Fibroblast of skin of abdomen (primary cell): ENCODE measurements around the gene LRCH1.

ENCODE experiments used
- DNase-seq: peaks from one replicate; pipeline ENCODE4 v3.0.0-alpha.2; 2013

Gene LRCH1

DNA sequence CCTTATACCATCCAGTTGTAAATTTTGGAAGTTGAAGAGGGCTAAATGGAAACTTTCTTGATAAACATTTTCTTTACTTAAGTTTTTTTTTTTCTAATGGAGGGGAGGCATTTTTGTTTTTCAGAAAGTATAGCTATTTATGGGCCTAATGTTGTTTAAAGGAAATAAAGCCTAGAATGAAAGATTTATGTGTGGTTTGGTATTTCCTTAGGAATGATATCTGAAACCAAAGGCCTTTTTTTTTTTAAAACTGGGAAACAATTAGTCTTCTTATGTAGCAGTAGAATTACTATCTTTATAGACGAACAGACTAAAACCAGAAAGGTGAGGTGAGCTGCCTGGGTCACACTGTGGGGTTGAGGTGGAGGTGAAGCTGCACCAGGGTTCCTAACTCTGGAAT is 163.9 kb downstream of the LRCH1 start:
- peak; percentile 52 for DNase-seq

DNA sequence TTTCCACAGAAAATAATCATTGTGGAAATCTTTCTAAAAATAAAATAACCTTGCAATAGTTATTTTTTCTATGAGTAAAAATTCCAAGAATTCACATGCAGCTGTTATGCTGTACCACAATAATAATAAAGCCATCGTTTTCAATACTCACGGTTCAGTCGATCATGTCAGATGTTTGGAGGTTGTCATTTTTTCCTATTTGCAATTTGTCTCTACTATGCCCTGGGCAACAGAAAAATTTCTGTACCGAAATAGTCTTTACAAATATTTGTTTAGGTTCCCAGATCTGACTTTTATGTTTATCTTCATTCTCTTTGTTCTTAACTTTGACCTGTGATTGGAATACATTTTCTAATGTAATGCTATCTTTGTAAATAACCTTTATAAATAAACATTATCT is 164.3 kb downstream of the LRCH1 start:
- DNase-seq, result no peak

DNA sequence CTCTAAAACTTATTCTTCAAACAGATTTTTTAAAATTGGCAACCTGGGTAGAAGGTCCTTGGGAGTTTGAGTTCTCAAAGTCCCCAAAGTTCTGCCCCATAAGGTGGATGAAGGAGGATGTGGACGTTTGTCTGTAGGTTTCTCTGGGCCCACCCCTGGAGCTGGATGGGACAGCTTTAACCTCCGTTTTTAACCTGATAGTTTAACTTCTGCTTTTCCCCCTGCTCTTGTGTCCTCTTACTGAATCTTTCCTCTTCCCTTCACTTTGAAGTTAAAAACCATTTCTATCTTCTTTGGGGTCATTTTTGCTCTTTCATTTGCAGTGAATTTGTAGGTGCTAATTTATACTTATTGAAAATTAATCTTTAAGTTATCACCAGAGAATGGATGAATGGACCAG is 164.9 kb downstream of the LRCH1 start:
- no peak for DNase-seq

DNA sequence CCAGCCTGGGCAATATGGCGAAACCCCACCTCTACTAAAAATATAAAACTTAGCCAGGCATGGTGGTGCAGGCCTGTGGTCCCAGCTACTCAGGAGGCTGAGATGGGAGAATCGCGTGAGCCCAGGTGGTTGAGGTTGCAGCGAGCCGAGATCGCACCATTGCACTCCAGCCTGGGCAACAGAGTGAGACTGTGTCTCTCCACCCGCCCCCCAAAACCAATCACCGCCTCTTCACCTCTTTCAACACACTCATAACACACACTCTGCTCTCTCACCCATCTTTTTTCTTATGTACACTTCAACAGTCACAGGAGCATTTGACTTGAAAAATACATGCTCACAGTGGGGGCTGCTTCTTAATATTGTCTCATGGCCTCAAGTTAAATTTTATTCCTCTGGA is 167.2 kb downstream of the LRCH1 start:
- no peak for DNase-seq

DNA sequence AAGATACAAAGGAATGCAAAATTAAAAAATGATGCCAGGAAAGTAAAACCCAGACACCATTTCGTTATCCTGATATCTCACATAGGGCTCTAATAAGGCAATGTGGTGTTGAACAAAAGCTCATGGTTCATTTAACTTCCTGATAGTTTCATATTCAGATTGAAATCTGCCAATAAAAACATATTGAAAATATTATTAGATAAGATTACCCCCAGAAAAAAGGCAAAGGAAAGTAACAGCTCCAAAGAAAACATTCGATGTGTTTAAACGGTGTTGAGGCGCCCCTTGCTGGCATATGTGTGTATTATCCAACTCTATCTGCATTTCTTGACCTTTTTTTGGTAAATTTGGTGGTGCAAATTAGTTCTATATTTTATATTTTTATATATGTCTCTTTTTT is 168.1 kb downstream of the LRCH1 start:
- DNase-seq, result peak; percentile 43

DNA sequence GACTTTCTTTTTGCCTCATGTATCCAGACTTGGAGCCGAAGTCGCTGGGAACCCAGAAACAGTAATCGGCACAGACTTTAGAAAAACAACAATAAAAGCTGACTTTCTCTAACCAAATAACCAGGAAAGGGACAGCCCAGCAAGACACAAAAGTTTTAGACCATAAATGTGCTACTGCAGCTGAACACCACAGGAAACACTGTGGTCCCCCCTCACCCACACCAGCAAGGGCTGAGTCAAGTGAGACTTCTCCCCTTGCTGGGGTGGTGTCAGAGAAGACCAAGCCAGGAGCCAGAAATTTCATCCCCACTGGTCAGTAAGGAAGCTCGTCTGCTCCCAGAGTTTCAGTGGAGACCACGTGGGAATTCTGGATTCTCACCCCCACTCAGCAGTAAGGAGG is 173.4 kb downstream of the LRCH1 start:
- DNase-seq, result no peak

DNA sequence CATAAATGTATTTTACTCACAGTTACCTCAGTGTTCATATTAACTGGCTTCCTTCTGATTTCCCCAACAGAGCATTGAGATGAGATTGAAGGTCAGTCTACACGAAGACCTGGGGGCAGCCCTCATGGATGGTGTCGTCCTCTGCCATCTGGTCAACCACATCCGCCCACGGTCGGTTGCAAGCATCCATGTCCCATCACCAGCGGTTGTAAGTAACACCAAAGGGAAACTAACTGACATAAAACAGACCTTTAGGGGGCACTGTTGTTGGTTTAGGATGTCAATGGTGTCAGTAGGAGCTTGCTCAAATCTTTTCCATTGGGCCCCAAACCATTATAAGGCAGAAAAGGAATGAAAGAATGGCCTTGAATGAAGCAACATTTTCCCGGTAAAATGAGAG is 175.8 kb downstream of the LRCH1 start:
- DNase-seq, result no peak

DNA sequence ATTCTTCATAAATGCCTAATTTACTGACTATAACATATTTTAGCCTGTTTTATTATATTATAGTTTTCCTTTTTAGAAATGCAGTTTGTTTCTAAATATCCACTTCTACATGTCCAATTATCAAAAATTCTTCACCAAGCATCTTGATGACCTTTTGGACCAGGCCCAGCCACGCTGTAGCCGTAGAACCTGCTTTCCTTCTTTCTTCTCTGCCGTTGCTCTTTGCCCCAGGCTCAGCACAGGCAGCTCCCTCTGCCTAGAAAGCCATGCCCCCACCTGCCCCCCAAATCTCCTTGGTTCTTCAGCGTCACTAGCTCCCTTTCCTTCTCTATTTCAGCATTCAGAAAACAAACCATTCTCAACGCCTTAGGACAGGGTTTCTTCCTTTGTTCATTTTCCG is 178.6 kb downstream of the LRCH1 start:
- DNase-seq, result no peak

DNA sequence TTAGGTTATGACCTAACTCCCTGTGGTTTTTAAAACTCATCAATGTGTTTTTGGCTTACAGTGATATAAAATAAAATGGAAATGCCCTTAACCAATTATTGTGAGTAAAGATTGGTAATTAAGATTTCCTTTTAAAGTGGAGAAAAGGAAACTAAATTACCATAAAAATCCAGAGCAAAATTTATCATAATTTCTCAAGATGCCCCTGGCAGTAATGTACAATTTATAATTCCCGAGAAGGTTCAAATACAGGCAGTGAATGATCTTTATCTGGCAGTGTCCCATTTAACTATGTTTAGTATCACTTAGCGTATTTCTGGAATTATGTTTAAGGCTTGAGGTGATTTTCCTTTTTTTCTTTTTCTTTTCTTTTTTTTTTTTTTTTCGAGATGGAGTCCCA is 182.5 kb downstream of the LRCH1 start:
- no peak for DNase-seq

DNA sequence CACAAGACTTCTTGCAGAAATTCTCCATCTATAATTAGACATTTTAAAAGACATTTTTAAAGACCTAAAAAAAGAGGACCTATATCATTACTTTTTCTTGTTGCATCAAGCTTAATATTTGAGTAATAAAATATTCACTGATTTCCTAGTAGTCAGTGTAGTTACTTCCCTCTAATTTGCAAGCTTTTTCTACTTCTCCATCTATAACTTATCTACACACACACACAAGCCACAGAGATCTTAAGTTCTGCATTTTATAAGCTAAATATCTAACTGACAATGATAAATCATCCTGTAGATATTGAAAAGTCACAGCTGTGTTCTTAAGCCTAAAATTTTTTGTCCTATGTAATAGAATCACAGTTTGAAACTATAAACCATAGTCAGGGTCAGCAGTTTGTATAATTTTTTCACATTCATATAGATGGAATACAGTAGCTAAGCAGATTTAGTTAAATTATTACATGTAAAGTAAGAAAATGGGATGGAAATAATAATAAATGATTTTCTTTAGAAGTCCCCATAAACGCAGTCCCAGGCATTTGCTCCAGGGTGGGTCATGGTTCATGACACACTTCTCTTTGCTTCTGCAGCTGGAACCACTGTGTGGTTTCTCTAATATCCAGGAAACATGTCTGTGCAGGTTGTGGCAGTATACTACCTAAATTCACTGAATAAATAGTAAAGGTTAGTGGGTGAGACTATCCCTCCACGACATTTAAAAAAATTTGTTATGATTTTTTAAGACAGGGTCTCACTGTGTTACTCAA is 183.8 kb downstream of the LRCH1 start:
- DNase-seq, result no peak

DNA sequence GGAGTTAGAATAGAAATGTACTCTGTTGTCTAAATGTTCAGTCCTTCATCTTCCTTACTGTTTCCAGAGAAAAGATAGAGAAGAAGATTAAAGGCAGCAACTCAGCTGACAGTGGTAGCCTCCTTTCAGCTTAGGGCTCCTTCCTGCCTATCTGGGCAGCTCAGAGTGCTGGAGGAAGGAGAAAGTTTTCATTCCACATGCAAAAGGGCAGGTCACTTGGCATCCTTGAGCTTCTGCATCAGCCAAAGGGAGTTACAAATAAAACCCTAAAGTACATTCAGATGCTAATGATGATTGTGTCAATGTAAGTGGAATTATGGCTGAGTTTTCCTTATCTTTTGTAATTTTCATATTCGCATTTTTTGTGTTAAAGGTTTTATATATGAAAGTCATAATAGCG is 185.1 kb downstream of the LRCH1 start:
- no peak for DNase-seq

DNA sequence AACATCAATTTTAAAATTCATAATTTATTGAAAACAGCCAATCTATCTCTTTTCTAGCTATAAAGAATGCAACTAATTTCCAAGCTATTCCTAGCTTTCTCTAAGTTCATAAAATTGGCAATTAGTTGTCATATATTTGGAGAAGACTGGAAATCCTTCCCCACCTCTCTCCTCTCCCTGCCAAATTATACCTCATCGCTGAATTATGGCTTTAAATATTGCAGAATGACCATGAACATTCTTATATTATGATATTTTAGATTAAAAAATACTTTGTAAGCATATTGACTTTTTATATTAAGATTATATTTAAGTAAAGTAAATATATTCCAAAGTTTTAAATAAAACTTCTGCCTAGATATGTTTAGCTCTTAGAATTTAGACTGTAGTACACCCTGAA is 185.8 kb downstream of the LRCH1 start:
- no peak for DNase-seq

DNA sequence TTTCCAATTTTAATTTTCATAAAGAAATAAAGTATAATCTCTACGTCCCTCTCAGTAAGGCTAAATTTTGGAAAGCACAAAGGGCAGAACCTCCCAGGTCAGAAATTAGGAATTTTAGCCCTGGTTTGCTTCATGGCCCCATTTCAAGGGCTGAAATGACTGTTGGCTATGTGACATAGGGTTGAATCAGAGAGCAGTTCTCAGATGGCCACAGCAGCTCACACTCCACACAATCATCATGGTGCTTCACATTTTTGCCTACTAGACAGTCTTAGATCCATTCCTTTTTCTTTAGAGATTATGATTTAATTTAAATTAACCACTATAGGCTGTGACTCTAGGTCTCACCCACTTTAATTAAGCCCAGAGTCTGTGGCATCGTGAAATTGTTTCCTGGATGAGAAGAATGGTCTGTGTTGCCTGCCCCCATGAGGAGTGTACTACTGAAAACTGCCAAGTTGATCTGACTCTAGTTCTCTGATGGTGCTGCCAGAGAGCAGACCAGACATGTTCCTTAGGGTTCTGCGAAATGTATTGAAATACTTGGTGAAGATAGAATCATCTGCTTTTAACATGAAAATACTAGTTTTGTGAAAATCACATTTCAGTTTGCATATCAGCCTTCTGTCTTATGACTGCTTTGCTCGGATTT is 186.6 kb downstream of the LRCH1 start:
- no peak for DNase-seq

DNA sequence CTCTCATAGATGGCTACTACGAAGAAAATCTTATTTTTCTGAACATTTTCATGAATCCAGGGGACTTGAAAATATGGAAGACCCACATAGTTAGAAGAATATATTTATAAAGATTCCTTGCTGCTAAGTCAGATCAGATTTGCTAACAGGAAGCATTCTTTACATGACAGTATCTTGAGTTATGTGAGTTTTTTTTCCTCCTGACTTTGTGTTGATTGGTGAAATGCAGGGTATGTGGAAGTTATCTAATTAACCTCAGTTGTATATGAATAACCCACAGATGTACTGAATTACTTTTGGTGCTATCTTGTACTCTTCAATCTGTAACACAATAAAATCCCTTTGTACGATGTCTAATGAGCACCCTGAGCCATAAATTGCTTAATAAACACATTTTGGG is 190.2 kb downstream of the LRCH1 start:
- DNase-seq, result peak; percentile 55

DNA sequence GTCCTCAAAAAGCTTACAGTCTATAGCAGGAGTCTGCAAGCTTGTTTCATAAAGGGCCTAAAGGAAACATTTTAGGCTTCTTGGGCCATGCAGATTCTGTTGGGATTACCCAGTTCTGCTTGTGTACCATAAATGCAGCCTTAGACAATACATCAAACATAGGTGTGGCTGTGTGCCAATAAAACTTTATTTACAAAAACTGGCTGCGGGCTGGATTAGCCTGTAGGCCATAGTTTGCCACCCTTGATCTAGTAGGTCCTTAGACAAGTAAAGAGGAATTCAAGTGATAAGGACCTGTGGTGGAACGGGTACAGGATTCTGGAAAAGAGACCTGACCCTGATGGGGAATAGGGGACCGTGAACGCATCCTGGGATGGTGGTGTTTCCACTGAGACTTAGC is 192.1 kb downstream of the LRCH1 start:
- no peak for DNase-seq

DNA sequence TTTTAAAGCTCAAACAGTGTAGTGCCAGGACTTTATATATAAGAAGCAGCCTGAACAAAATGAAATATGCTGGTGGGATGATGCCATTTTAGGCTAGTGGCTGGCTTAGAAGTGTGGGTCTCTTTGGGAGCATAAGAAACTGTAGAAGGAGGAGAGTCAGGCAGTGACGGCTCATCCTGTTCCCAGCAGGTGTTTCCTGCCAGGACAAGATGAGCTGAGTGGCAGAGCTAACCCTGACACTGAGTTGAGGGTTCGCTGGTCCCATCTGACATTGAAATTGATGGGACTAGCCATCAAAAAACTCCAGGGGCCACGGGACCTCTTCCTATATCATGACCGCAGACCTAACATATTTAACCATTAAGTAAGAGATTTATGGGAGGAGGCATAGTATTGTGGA is 192.7 kb downstream of the LRCH1 start:
- DNase-seq, result no peak

DNA sequence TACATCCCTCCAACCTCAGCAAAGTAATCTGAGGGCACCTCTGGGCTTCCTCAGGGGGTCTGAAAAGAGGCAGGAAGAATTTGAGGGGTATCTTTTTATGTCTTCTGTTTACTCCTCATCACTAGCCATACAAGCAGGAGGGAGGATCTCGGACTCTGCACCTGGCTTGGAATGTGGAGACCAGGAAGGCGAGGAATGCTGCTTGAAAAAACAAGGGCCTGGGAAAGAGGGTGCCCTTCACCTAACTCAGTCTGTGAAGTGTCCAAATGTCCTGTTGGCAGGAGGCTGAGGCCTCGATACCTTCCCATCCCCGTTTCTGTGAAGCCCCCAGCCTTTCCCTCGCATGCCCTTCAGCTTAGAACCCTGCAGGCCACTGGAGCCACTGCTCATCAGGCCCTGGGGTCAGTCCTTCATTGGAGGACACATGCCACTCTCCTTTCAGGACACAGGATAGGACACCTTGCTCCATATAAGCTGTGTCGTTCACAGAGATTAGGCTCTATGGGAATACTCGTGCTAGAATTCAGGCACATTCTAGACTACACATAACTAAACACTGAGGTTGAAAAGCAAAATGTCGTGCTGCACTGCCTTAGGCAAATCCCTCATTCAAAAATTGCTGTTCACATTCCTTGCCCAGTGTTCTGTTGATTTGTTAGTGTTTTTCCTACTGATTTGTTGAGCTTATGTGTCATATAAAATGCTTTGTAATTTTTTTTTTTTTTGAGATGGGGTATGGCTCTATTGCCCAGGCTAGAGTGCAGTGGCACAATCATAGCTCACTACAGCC is 194.3 kb downstream of the LRCH1 start:
- no peak for DNase-seq

DNA sequence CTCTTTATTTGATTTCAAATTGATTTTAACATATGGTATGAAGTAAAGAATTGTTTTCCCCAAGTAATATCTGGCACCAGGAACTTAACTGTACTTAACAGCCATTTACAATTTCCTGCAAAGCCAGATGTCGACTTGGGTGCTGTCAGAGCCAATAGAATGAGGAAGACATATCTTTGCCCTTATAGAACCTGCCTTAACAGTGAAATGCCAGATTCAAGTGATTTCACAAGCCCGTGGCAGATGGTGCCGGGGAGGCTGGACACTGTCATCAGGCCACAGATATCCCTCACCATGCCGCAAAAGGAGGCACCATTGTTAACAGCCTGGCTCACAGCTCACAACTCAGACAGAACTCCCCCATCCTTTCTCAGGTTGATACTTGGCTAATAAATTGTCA is 195.3 kb downstream of the LRCH1 start:
- DNase-seq, result no peak

DNA sequence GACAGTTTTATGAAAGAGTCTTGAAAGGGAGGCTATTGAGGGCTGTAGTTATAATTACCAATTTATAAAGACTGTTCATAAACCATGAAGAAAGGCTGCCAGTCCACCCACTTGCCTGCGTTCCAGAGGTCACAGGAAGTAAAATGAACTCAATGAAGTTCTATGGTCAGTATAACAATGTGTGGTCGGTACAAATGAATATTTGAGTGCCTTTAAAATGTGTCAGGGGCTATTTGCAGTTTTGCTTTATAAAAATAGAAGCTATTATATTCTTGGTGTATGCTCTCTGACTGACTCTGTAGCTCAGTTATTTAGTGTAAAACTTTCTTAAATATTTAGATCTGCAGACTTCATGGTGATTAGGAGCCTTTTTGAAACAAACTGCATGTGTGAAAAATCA is 197.0 kb downstream of the LRCH1 start:
- DNase-seq, result no peak

DNA sequence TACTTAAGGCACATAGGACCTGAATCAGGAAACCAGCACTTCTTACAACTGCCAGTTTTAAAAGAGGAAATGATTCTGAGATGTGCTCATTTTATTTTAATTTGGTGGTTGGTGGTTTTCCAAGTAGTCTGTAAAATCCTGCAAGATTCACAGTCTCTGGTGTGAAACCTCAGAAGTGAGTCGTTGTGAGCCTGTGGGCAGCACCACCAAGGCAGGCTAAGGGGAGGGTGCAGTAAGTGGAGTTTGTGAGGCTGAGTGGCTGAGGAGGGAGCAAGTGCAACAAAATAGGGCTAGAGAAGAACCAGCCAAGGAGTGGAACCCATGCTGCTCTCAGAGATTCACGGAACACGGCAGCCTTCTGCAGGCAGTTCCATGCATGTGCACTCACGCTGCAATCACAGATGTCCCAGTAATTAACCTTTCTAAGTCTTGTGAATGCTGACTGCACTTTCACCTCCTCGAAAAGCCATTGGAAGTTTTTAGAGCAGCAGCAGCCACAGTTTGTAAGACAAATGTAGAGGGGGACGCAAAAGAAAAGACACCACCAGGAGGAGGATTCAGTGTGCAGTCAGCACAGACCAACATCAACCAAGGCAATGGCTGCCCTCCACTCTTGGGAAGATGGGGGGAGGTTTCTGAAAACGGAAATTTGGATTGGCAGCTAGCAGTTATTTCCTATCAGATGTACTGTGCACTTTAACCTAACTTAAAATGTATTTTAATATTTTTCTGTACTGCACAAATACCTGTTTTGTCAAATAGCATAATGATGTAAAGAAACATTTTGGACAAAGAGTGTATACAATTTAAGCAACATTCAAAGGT is 199.1 kb downstream of the LRCH1 start:
- peak; percentile 60 for DNase-seq

DNA sequence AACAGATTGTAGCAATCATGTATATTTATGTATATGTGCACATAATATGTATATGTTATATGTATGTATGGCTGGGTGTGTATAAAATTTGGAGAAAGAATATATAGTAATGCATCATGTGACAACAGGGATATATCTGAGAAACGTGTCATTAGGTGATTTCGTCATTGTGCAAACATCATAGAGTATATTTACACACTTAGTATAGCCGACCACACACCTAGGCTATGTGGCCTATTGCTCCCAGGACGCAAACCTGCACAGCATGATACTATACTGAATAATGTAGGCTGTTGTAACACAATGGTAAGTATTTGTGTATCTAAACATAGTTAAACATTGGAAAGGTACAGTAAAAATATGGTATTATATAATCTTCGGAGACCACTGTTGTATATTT is 200.2 kb downstream of the LRCH1 start:
- no peak for DNase-seq

DNA sequence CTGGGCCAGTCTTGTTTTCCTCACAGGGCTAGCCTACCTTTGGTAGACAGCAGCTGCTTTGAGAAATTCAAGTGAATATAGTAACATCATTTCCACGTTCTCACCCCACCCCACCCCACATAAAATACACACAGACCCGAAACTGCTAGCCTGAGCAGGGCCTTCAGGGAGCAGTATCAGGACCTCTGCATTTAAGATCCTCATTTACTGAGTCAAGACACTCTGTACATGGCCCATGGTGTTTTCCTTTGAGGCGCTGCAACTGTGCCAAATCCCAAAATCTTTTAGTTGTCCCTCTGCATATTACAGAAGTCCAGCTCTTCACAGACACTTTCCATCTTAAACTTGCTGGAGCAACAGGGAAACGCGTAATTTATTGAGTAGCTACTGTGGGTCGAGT is 200.9 kb downstream of the LRCH1 start:
- DNase-seq, result no peak

DNA sequence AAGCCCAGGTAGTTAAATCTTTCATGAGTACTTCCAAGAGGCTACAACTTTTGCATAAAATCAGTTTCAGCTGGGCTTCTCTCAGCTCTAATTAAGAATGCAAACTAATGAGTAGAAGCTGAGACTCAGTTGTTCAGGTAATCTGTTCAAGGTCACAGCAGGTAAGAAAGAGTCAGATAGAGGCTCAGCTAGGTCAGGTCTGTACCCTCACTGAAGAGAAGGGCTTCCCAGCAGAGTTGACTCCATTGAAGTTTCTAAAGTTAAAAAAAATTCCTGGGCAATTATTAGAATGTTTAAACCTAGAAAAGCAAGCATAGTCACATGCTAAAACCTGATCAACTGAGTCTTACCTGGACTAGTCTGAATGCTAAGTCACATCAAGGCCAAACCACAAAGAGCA is 201.8 kb downstream of the LRCH1 start:
- DNase-seq, result no peak
